IPS-15b (cell line): ENCODE measurements around the gene IZUMO4.

Experiments
- H3K27me3 ChIP-seq: one replicate; pipeline ENCODE4 v1.6.1; 2013; ENCODE audit warnings: low read length; ENCODE audit not compliant: control insufficient read depth, insufficient read depth
- H3K36me3 ChIP-seq: one replicate; pipeline ENCODE4 v1.6.1; 2013; ENCODE audit warnings: low read length; ENCODE audit not compliant: control insufficient read depth, insufficient read depth
- H3K4me1 ChIP-seq: one replicate; pipeline ENCODE4 v1.6.1; 2013; ENCODE audit warnings: mild to moderate bottlenecking, low read length; ENCODE audit not compliant: control insufficient read depth, insufficient read depth
- H3K4me3 ChIP-seq: one replicate; pipeline ENCODE4 v1.5.1; 2013; ENCODE audit warnings: low read depth, low read length
- H3K9ac ChIP-seq: one replicate; pipeline ENCODE4 v1.6.1; 2013; ENCODE audit warnings: low read depth, mild to moderate bottlenecking, low read length
- H3K9me3 ChIP-seq: one replicate; pipeline ENCODE4 v1.6.1; 2013; ENCODE audit warnings: mild to moderate bottlenecking, low read length; ENCODE audit not compliant: control insufficient read depth, insufficient read depth

Gene IZUMO4

DNA sequence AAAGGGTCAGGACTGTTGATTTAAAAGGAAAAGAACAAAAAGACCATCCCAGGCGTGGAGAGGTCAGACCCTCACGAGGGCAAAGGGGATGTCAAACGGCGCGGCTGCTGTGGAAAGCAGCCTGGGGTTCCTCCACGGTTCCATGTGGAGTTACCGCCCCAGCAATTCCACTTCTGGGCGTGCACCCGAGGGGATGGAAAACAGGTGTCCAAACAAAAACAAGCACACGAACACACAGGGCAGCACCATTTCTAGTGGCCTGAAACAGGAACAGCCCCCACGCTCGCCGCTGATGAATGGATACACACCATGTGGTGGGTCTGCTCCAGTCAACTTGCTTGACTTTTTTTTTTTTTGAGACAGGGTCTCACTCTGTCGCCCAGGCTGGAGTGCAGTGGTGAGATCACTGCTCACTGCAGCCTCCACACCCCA lies 43.4 kb downstream of the IZUMO4 start:
- Histone ChIP-seq H3K36me3 (peaks cover 27% of the 10 kb centered on the region), H3K4me1 (no peaks in the 10 kb centered on the region), H3K27me3 (no peaks in the 10 kb centered on the region), H3K4me3 (no peak overlapping the region), H3K9ac (no peak overlapping the region), H3K9me3 (no peaks in the 10 kb centered on the region)

DNA sequence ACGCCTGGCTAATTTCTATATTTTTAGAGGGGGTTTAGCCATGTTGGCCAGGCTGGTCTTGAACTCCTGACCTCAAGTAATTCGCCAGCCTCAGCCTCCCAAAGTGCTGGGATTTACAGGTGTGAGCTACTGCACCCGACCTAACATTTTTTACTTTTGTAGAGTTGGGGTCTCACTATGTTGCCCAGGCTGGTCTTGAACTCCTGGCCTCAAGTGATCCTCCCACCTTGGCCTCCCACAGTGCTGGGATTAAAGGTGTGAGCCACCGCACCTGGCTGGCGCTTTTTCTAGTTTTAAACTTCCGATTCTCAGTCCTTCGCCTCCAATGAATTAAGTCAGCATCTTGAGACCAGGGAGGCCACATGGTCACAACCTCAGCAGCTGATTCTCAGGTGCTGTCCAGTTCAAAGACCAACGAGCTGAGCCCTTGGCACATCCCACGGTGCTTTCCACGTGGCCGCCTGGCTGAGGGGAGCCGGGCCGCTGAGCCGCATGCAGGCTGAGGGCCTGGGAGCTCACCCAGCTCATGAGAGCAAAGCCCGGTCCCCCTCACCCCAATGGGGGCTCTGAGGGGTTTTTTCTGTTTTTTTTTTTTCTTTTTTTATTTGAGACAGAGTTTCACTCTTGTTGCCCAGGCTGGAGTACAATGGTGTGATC lies 45.6 kb downstream of the IZUMO4 start:
- Histone ChIP-seq H3K27me3 (no peaks in the 10 kb centered on the region), H3K9me3 (no peaks in the 10 kb centered on the region), H3K36me3 (peaks cover 17% of the 10 kb centered on the region), H3K4me3 (no peak overlapping the region), H3K4me1 (no peaks in the 10 kb centered on the region), H3K9ac (no peak overlapping the region)

DNA sequence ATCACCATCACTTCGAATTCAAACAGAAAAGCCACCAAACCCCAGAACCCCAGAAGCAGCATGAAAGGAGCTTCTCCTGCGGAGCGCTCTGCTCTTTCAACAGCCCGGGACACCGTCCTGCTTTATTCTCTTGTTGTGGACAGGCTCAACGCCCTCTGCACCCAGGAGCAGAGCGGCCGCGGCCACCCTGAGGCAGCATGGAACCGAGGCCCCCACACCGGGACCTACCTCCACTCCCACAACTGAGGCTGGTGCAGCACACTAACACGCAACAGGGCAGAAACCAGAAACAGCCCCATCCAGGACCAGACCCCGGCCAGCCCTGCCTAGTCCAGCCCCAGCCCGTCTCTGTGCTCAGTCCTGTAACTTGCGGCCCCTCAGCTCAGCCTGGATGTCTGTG lies 47.5 kb downstream of the IZUMO4 start:
- Histone ChIP-seq H3K9ac (no peak overlapping the region), H3K9me3 (no peaks in the 10 kb centered on the region), H3K4me3 (no peak overlapping the region), H3K27me3 (no peaks in the 10 kb centered on the region), H3K4me1 (peaks cover 5% of the 10 kb centered on the region), H3K36me3 (peaks cover 5% of the 10 kb centered on the region)

DNA sequence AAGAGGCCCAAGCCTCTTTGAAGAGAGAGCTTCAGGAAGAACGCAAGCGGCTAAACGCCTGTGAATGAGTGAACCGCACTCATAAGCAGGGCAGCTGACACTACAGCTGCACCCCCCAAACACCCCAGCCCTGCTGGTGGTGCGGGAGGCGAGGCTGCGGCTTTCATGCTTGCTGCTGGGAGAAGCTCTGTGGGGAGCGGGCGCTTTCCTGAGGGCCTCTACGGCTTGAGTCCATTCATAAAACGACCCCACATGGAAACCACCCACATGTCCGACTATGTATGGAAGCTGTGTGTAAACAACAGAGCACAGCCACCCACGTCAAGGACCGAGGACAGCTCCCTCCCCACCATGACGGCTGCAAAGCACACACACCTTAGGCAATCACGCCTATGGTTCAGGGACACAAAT lies 49.1 kb downstream of the IZUMO4 start:
- H3K27me3 ChIP-seq, result no peaks in the 10 kb centered on the region
- no peak overlapping the region for H3K9ac ChIP-seq
- peaks cover 13% of the 10 kb centered on the region for H3K4me1 ChIP-seq
- no peaks in the 10 kb centered on the region for H3K9me3 ChIP-seq
- peaks cover 6% of the 10 kb centered on the region for H3K36me3 ChIP-seq
- H3K4me3 ChIP-seq, result no peak overlapping the region

DNA sequence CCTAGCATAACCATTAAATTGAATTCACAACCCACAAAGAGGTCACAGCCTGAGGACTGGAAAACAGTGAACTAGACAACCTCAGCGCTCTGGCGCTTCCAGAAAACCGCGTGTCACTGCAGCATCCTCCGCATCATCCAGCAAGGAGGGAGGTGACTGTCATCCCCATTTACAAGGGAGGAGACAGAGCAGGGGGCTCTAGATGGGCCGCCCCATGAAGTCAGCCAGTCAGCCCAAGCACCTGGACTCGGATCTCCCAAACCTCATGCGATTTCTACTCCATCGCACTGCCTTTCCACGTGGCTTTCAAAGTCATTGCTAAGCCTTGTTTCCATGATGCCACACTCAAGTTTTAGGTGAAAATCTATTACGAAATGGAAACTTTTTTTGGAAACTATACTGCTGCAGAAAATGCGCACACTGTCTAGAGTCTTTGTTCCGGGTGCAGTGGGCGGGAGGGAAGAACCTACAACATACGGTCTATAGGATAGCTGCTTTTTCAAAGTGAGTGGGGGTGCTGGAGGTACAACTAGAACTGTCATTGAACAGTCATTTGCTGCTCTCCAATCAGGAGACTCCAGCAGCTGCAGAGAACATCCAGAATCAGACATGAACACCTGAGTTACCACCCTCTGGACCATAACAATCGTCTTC lies 51.9 kb downstream of the IZUMO4 start:
- H3K9ac ChIP-seq, result no peak overlapping the region
- H3K4me1 ChIP-seq, result peaks cover 13% of the 10 kb centered on the region
- no peak overlapping the region for H3K4me3 ChIP-seq
- H3K36me3 ChIP-seq, result peaks cover 6% of the 10 kb centered on the region
- H3K27me3 ChIP-seq, result no peaks in the 10 kb centered on the region
- no peaks in the 10 kb centered on the region for H3K9me3 ChIP-seq
